GM21526 (cell line): ENCODE measurements around the gene SVBP.

Experiments used
- ATAC-seq: cut with Tn5 transposase; IDR thresholded peaks from one replicate; pipeline ENCODE4 v1.9.1; 2021; ENCODE audit warnings: moderate library complexity; ENCODE audit not compliant: unreplicated experiment, low FRiP score

The SVBP gene

GRCh38 chr1:42765832-42766740 lies 51.1 kb downstream of the SVBP start:
- peak; percentile 22 for ATAC-seq

DNA sequence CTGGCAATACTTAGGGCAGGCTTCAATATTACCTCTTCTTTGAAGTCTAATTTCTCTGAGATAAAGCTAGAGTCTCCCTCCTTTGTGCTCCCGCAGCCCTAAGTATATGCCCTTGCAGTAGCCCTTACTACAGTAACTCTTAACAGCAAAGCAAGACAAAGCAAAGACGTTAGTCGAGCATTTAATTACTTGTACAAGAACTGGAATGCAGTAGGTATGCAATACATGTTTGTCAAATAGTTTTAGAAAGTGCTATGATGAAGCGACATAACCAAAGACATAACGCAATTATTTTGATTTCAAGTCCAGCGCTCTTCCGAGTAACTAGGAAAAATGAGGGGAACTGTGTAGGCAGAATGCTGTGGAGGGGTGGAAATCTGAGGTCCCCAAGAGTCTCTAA lies 51.9 kb downstream of the SVBP start:
- ATAC-seq = no peak

DNA sequence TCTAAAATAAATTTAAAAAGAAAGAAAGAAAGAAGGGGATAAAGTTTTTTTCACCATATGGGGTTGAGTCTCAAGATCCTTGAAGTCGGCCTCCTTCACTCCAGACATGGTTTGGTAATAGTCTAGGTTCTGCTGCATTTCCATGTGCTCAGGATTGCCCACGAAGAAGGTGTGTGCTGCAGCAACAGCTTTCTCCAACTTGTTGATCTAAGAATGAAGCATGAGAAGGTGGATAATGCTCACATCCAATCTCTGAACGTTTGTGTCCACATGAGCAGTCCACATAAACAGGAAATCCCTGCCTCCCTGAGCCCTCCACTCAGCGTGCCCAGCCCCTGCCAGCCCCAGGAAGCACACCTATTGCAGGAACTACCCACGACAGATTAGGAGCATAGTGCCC lies 54.9 kb downstream of the SVBP start:
- ATAC-seq = no peak

DNA sequence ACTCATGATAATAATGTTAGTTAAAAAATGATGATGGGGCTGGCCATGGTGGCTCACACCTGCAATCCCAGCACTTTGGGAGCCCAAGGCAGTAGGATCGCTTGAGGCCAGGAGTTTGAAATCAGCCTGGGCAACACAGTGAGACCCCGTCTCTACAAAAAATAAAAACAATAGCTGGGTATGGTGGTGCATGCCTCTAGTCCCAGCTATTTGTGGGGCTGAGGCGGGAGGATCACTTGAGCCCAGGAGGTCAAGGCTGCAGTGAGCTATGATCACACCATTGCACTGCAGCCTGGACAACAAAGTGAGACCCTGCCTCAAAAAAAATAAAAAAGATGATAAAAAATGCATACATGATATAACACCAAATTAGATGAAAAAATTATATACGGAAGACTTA lies 55.6 kb downstream of the SVBP start:
- ATAC-seq = no peak

DNA sequence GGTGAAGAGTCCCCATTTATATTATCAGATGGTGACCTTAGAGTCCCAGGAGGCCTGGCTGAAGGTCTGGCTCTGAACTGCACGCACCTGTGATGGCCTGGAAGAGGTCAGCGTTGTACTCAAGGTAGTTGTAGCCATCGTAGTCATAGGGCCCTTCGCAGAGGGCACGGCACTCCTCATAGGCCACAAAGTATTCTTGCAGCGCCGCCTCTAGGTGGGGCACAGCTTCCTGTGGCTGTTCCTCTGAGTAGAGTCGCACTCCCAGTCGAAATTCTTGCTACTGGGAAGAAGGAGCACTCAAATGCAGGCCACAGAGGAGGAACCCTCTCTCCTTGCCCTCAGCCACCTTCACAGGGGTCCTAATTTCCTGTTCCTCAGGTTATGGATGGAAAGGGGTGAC lies 58.1 kb downstream of the SVBP start:
- no peak for ATAC-seq

GRCh38 chr1:42758641-42759040 lies 58.6 kb downstream of the SVBP start:
- no peak for ATAC-seq

DNA sequence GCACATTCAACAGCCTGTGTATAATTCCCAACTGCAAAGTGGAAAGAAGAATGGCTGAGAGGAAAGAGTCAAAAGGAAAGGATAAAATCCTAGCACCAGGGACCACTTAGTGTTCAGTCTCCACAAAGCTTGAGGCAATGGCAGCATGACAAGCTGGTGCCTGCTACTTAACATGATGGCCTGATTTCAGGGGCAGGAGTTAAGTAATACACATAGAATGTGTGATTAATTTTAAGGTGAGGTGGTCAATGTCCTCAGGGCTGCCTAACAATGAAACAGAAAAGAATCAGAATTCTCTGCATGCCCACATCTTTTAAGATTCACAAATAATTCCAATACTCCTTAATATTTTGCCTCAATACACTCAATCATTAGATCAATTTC lies 59.3 kb downstream of the SVBP start:
- no peak for ATAC-seq
